WTC11 (cell line): ENCODE data around the gene CCDC9. TPM values are rescaled to one million over a fixed set of nuclear protein-coding genes. Genes with fewer than 3 reads are reported as not detected.

Source experiments
- ATAC-seq: fragments of 200-7000 bp; cut with Tn5 transposase; 2 replicates; pipeline ENCODE4 v1.10.0; 2021; ENCODE audit warnings: mild to moderate bottlenecking, moderate library complexity
- CTCF ChIA-PET: fragments of 300-600 bp; sonication (Branson Sonifier 250); formaldehyde crosslinking; loops from one replicate; lab custom pipeline; 2021; ENCODE audit warnings: antibody characterized with exemption; lab: Charles Lee
- POLR2A ChIA-PET: fragments of 350-600 bp; sonication (Branson Sonifier 250); formaldehyde crosslinking; loops from one replicate; lab custom pipeline; 2021; ENCODE audit warnings: antibody characterized with exemption; lab: Charles Lee
- DNase-seq: peaks from one replicate; pipeline ENCODE4 v3.0.0; 2021; ENCODE audit warnings: low spot score
- H3K27ac Mint-ChIP-seq: 2 replicates; pipeline ENCODE4 v1.8.0; 2021; ENCODE audit warnings: mixed read lengths
- H3K27me3 Mint-ChIP-seq: 2 replicates; pipeline ENCODE4 v1.8.0; 2021; ENCODE audit warnings: low read depth, mild to moderate bottlenecking, moderate library complexity, mixed read lengths
- H3K36me3 Mint-ChIP-seq: 2 replicates; pipeline ENCODE4 v1.8.0; 2021; ENCODE audit warnings: mixed read lengths
- H3K4me1 Mint-ChIP-seq: 2 replicates; pipeline ENCODE4 v1.8.0; 2022; ENCODE audit warnings: mixed read lengths
- H3K4me3 Mint-ChIP-seq: 2 replicates; pipeline ENCODE4 v1.8.0; 2021; ENCODE audit warnings: mild to moderate bottlenecking, moderate library complexity, mixed read lengths
- H3K9me3 Mint-ChIP-seq: 2 replicates; pipeline ENCODE4 v1.8.0; 2021; ENCODE audit warnings: mixed read lengths
- AR ChIP-seq: fragments of 250-450 bp; sonication (Bioruptor Pico); IDR thresholded peaks from 2 replicates; pipeline ENCODE4 v1.9.0; 2021; ENCODE audit warnings: mild to moderate bottlenecking
- ARID4B ChIP-seq: sonication (generic); formaldehyde crosslinking; IDR thresholded peaks from 2 replicates; pipeline ENCODE4 v1.8.0; 2023; ENCODE audit warnings: missing genetic modification reagents, mild to moderate bottlenecking, borderline replicate concordance
- ATF3 ChIP-seq: sonication (generic); formaldehyde crosslinking; conservative IDR thresholded peaks from 2 replicates; pipeline ENCODE4 v1.8.1; 2022; ENCODE audit warnings: mild to moderate bottlenecking, missing genetic modification reagents
- CREB1 ChIP-seq: sonication (generic); formaldehyde crosslinking; IDR thresholded peaks from 2 replicates; pipeline ENCODE4 v1.8.0; 2023; ENCODE audit warnings: mild to moderate bottlenecking, missing genetic modification reagents
- EMX1 ChIP-seq: fragments of 250-450 bp; sonication (Bioruptor Pico); IDR thresholded peaks from 2 replicates; pipeline ENCODE4 v1.8.0; 2021; ENCODE audit warnings: mild to moderate bottlenecking
- FOXP4 ChIP-seq: sonication (generic); formaldehyde crosslinking; IDR thresholded peaks from 2 replicates; pipeline ENCODE4 v1.8.0; 2022; ENCODE audit warnings: mild to moderate bottlenecking, missing genetic modification reagents
- HMGXB4 ChIP-seq: sonication (generic); formaldehyde crosslinking; IDR thresholded peaks from 2 replicates; pipeline ENCODE4 v1.8.1; 2023; ENCODE audit warnings: mild to moderate bottlenecking, moderate library complexity, missing genetic modification reagents
- IRF1 ChIP-seq: sonication (generic); formaldehyde crosslinking; IDR thresholded peaks from 2 replicates; pipeline ENCODE4 v1.8.0; 2023; ENCODE audit warnings: missing genetic modification reagents
- MYBL2 ChIP-seq: sonication (generic); formaldehyde crosslinking; IDR thresholded peaks from 2 replicates; pipeline ENCODE4 v1.8.1; 2023; ENCODE audit warnings: mild to moderate bottlenecking, moderate library complexity, missing genetic modification reagents
- NFE2L1 ChIP-seq: sonication (generic); formaldehyde crosslinking; IDR thresholded peaks from 2 replicates; pipeline ENCODE4 v1.8.1; 2023; ENCODE audit warnings: missing genetic modification reagents
- NR1H2 ChIP-seq: sonication (generic); formaldehyde crosslinking; IDR thresholded peaks from 2 replicates; pipeline ENCODE4 v1.9.0; 2021; ENCODE audit warnings: mild to moderate bottlenecking, moderate library complexity, missing genetic modification reagents
- NR2C2 ChIP-seq: sonication (generic); formaldehyde crosslinking; IDR thresholded peaks from 2 replicates; pipeline ENCODE4 v1.8.0; 2022; ENCODE audit warnings: mild to moderate bottlenecking, missing genetic modification reagents
- OVOL2 ChIP-seq: fragments of 250-450 bp; sonication (Bioruptor Pico); IDR thresholded peaks from 2 replicates; pipeline ENCODE4 v1.9.0; 2021; ENCODE audit warnings: mild to moderate bottlenecking, borderline replicate concordance
- RORB ChIP-seq: fragments of 250-450 bp; sonication (Bioruptor Pico); IDR thresholded peaks from 2 replicates; pipeline ENCODE4 v1.9.0; 2021; ENCODE audit warnings: mild to moderate bottlenecking
- SMAD3 ChIP-seq: sonication (generic); formaldehyde crosslinking; IDR thresholded peaks from 2 replicates; pipeline ENCODE4 v1.8.0; 2022; ENCODE audit warnings: missing genetic modification reagents, mild to moderate bottlenecking, borderline replicate concordance
- USF1 ChIP-seq: sonication (generic); formaldehyde crosslinking; IDR thresholded peaks from 2 replicates; pipeline ENCODE4 v1.8.0; 2022; ENCODE audit warnings: mild to moderate bottlenecking, missing genetic modification reagents
- USF2 ChIP-seq: sonication (generic); formaldehyde crosslinking; IDR thresholded peaks from 2 replicates; pipeline ENCODE4 v1.8.1; 2023; ENCODE audit warnings: mild to moderate bottlenecking, missing genetic modification reagents, moderate library complexity
- ZNF121 ChIP-seq: sonication (generic); formaldehyde crosslinking; IDR thresholded peaks from 2 replicates; pipeline ENCODE4 v1.8.0; 2023; ENCODE audit warnings: missing genetic modification reagents
- ZNF232 ChIP-seq: sonication (generic); formaldehyde crosslinking; IDR thresholded peaks from 2 replicates; pipeline ENCODE4 v1.8.0; 2022; ENCODE audit warnings: mild to moderate bottlenecking, missing genetic modification reagents
- ZNF281 ChIP-seq: sonication (generic); formaldehyde crosslinking; IDR thresholded peaks from 2 replicates; pipeline ENCODE4 v1.8.0; 2023; ENCODE audit warnings: mild to moderate bottlenecking, missing genetic modification reagents
- total RNA-seq: library from RNA; stranded (reverse); gene quantifications from 3 replicates; pipeline ENCODE4 v1.2.3, GENCODE V29; 2021

The CCDC9 gene
- total RNA-seq, 1 experiment from 2014 or later = 37.7 TPM

GRCh38 chr19:47221890-47222289, 34.4 kb upstream of the CCDC9 start:
- DNase-seq = no peak
- peaks cover 16% of the 10 kb centered on the region for H3K4me1 Mint-ChIP-seq
- H3K9me3 Mint-ChIP-seq = no peaks in the 10 kb centered on the region
- POLR2A ChIA-PET = interaction anchor here (1.3 kb wide), 1 partner anchor 22 kb away, joined by 3 read pairs; no protein-coding TSS in a partner anchor
- peak overlapping the region; percentile 91 for H3K27ac Mint-ChIP-seq
- peaks cover 12% of the 10 kb centered on the region for H3K36me3 Mint-ChIP-seq
- ATAC-seq = no peak
- TF ChIP-seq RORB (CRISPR knock-in tag) (no peak), AR (no peak), CREB1 (no peak), NFE2L1 (no peak), USF2 (CRISPR knock-in tag) (no peak), ZNF121 (no peak), EMX1 (CRISPR knock-in tag) (no peak), OVOL2 (no peak), MYBL2 (CRISPR knock-in tag) (no peak), IRF1 (no peak), ZNF232 (CRISPR knock-in tag) (no peak), ATF3 (no peak), ZNF281 (CRISPR knock-in tag) (no peak), NR2C2 (CRISPR knock-in tag) (no peak), HMGXB4 (CRISPR knock-in tag) (no peak), NR1H2 (CRISPR knock-in tag) (no peak), FOXP4 (CRISPR knock-in tag) (no peak), USF1 (CRISPR knock-in tag) (no peak), ARID4B (CRISPR knock-in tag) (no peak), SMAD3 (CRISPR knock-in tag) (no peak)
- H3K27me3 Mint-ChIP-seq = no peaks in the 10 kb centered on the region; the same call in 1 of the 2 replicates
- no peak overlapping the region for H3K4me3 Mint-ChIP-seq
- CTCF ChIA-PET = interaction anchor here (0.6 to 9.0 kb wide), 7 partner anchors 9 to 142 kb away, joined by 3 to 136 read pairs (median 4); no protein-coding TSS in a partner anchor
